Left kidney (tissue), 2 donors: ENCODE results near the gene CA4. TPM values are rescaled to one million over a fixed set of nuclear protein-coding genes. Genes with fewer than 3 reads are reported as not detected.
A peak's percentile ranks its signal among the peaks of the same experiment; 100 is the strongest.

Experiments
- DNase-seq: peaks from one replicate; pipeline ENCODE4 v3.0.0-alpha.2; 2013
- polyA plus RNA-seq: library from polyadenylated mRNA; unstranded; fragments of 120-200 nt; gene quantifications from one replicate; pipeline ENCODE4 v1.2.1, GENCODE V29; 2013; ENCODE audit not compliant: insufficient read length

The CA4 gene
- polyA plus RNA-seq, 1 donor: 52.4 TPM

GRCh38 chr17:60128171-60128859 is 21.5 kb upstream of the CA4 start:
- no peak for DNase-seq

- no peak for DNase-seq
Measured at GRCh38 chr17:60129164-60129563, 20.6 kb upstream of the CA4 start.

- DNase-seq: no peak
Measured at GRCh38 chr17:60130466-60130865, 19.3 kb upstream of the CA4 start.

DNA sequence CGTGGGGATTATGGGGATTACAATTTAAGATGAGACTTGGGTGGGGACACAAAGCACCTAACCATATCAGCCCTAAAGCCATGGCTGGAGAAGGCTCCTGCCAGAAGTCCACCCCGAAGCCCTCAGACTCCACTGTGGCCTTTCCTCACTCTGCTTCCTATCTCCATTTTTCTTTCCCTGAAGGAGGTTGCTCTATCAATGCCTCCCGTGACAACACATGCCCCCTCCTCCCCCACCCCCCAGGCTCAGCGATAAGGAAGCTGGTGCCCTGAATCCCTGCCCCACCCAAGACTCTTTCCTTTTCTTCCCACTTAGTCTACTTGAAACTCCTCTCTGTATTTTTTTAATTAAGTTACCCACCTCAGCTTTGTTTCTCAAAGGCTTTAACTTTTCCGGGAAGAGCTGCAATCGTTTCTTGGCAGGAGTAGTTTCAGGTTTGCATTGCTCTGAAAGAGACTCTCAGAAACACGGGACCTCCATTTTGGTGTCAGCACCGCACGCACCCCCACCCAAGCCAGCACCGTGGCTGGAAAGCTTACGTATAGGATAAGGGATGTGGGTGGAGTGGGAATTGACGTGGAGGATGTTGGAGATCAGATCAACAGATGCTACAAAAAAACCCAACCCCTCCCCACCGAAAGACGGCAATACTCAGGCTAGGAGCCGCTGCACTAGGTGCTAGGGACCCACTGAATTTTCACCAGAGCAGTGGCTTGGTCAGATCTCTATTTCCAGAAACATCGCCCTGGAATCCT is 15.2 kb upstream of the CA4 start:
- no peak for DNase-seq

DNA sequence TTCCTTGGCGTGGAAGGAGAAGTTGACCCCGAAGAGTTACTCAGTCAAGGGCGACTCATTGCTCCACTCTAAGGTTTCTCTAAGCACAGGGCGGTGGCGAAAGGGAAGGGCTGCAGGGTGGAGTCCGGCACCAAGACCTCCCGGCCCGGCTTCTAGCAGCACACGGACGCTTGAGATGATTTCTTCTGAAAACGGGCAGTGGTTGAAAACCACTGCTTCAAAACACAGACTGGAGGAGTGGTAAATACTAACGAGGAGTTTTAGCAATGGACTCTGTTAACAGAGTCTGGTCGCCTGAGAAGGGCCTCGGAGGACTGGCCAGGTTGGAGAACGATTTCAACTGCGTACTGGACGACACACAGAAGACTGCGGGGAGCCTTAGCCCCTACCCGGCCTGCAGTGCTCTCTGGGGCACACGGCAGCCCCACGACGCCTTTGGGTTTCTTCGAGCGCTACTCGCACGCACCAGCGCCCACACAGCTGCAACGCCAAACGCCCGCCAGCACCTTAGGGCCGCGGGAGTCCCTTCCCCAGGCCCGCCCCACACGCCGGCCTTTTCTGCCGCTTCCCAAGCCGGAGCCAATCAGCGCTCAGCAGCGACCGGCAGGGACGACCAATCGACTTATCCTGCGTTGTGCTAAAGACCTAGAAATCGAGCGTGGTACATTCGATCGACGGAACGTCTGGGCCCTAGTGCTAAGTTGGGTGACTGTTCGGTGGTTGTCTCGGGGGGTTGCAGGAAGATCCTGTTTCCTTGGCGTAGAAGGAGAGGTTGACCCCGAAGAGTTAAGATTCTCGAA is 14.4 kb upstream of the CA4 start:
- peak; percentile 79 for DNase-seq

DNA sequence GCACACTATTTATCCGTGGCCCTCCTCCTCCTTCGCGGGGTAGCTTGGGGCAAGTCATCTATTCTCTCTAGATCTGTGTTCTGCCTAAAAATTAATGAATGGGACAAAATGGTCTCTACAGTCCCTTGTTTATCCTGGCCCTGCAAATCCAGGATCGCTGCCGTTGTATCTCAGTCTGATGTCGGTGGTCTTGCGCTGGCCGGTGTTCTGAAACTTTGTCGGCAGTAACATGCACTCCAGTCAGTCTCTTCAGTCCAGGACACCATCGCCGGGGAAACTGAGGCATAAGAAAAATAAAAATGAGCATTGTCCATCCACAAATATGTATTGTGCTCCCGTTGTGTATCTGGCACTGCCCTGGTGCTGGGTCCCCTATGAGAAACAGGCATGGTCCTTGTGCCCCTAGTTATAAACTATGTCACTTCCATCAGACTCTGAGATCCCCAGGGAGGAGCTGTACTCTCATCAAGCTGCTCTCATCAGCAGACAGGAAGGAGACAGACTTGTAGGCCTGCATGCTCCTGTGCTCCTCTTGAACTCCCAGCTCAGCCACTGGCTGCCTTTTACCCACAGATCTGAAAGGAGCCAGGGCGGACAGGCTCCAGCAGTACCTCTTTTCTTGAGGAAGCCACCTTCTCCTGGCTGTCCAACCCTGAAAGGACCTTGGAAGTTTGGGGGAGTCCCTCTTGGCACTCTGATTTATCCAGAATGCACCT is 13.7 kb upstream of the CA4 start:
- DNase-seq: no peak

DNA sequence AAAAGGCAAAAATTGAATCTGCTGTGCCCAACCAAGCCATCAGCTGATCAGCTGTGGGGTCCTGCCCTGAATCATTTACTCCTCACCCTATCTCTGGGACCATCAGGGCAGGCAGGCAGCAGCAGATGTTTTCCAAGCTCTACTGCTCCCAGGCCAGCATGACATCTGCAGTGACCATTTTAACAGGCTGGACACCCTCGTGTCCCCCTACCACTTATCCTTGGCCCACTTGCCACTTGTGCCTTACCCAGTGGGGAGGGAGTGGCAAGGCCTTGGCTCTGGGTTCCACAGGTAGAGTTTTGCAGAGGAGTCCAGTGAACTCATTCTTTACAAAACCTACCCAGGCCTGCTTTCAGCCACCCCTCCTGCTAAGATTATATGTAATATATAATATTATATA is 12.0 kb upstream of the CA4 start:
- DNase-seq: no peak

DNA sequence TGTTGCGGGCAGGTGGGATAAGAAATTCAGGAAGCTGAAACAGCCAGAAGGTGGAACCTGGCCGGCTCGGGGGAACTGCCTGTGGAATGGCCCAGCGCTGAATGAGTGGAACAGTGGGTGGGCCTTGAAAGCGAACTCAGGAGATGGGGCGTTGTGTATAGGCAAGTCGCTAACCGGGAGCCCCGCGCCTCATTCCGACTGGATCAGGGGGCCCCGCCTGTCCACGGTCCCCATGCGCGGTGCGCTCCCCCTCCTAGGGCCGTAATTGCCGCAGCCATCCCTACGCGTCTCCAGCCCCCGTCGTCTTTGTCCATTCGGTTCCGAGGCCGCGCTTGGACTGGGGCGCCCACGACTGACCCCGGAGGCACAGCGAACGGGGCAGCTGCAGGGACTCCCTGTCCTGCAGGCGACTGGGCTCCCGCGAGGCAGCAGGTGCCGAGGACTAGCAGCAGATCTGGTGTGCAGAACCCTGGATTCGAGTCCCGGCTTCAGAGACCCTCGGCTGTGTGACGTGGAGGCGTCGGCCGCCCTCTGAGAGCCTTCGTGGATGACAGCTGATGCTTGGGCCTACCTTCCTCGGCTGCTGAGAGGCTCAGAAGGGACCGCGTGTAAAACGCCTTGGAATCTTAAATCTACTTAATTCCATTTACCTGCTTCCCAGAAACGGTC is 10.9 kb upstream of the CA4 start:
- DNase-seq: no peak

GRCh38 chr17:60139438-60140285 is 10.1 kb upstream of the CA4 start:
- peak; percentile 70 for DNase-seq

- DNase-seq: no peak
Measured at GRCh38 chr17:60141111-60142018, 8.4 kb upstream of the CA4 start.

DNA sequence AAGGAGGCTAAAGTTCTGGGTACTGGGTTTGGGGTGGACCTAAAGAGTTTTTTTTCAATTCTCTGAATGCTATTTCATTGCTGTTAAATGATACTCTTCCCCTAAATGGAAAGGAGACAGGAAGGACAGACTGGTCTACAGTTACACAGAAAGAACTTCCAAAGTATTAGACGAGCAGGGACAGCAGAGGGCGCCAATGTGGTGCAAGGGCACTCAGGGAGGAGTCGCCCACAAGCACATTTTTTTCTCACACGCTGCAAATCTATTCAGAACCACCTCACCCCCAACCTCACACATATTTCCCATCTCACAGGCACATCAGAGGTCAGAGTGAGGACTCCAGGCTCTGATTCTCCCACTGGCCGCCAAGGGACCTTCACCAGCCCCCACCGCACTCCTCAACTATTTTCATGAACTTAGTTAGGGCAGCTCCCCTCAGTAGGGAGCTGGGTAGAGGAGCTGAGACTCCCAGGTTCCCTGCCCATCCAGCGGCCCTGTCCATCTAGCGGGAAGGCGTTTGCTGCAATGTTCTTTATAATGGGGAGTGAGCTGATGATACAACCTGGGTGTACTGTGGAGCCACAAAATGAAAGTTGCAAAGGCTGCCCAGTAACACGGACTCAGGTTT is 6.8 kb upstream of the CA4 start:
- peak; percentile 70 for DNase-seq

DNA sequence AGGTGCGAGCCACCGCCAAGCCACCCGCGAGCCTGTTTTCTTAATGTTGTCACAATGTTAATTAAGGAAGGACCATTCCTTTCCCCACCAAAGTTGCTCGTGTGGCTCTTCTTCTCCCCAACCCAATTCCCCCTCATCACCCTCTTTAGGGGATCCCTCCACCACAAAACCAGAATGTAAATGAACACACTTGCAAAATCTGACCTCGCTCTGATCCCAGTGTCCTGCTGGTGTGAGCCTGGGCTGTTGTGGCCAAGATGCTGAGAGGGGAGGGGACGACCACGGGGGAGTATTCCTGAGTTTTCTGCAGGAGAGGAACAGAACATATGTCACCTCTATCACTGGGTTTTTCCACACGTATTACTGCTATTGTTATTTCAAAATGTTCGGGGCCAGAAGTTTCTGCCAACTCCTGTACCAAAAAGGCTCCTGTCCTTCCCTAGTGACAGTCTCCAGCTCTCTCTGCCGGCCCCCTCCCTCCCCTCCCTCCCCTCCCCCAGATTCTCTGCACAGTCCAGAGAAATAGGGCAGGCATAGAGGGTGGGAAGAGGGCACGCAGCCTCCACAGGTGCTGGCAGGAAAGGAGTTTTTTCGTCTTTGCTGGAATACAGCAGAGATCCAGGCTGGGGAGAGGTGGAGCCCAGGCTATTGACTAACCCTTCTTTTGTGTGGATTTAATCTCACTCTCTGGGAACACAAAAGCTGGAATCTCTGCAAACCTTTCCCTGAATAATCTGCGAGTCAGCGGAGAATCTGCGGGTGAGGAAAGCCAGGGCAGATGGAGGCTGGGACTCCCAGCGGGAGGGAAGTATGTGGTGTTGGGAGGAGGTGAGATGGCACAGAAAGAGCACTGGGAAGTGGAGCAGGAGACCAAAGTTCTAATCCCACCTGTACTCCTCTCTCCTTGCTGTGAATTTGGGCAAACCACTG is 4.5 kb upstream of the CA4 start:
- no peak for DNase-seq

DNA sequence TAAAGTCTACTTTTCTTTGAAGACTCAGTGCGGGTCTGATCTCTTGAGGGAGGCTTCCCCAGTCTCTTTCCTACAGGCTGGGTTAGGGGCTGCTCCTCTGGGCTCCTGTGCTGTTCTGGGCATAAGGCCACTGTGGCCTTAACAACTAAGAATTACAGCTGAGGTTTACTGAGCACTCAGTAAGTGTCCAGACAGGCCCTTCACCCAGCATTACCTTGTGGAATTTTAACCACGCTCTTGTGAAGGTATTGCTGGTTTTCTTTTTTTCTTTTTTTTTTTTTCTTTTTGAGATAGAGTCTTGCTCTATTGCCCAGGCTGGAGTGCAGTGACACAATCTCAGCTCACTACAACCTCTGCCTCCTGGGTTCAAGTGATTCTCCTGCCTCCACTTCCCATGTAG is 3.6 kb upstream of the CA4 start:
- no peak for DNase-seq

DNA sequence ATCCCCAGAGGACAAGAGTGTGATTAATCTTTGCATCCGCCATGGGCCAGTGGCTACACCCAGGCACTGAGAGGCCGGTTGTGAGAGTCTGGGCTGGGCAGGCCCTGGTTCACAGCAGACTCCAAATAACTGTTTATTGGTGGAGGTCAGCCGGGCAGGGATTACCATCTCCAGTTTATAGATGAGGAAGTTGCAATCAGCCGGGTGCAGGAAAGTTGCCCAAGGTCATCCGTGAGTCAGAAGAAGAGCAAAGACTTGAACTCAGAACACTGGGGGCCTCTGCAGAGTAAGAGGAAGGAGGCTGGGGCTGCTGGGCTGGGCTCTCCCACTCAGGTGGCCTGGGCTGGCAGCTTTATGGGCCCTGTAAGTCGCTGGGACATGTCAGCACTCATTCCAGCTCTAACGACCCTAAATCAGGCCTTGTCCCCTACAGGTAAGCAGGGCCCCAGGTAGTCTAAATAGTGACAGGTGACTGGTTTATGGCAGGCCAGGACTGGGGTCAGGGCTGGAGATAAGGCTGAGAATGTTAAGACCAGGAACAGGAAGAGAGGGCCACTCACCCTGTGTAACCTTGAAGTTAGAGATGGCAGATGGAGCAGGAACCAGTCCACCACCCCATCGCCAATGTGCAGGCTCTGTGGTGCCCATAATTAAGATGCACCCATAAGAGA is 2.1 kb upstream of the CA4 start:
- DNase-seq: no peak

DNA sequence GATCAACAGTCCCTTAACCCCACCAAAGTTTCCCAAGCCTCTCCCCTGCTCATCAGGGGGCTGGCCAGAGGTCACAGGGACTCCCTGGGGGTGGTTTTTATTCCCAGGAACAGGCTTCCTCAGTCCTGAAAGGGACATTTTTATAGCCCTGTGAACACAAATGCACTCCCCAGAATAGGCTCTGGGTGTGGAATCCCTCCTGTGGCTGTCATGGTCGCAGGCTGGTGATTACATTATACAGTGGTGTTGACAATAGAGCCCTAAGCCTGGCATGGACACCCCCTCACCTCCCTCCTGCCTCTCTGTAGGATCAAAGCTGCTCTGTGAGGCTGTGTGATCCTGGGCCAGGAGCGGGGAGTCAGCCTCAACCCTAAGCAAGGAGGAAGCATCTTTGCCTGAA is 1.4 kb upstream of the CA4 start:
- DNase-seq: no peak

- no peak for DNase-seq
Measured at GRCh38 chr17:60151355-60151754, 1.6 kb downstream of the CA4 start.

- no peak for DNase-seq
Measured at GRCh38 chr17:60153606-60154390, 4.0 kb downstream of the CA4 start.
